ELR (cell line): ENCODE measurements around the gene KIF21A.
"Not testable (repeated sequence)": the region's sequence is repeated elsewhere in the genome, so short reads cannot be mapped to it uniquely, and the experiment has no call there.

ENCODE experiments used
- DNase-seq: peaks from one replicate; pipeline ENCODE4 v3.0.0-alpha.2; 2015; ENCODE audit warnings: low read depth

Gene KIF21A

GRCh38 chr12:39341761-39342160 is 101.2 kb downstream of the KIF21A start:
- DNase-seq = no peak

GRCh38 chr12:39341179-39341578 is 101.7 kb downstream of the KIF21A start:
- DNase-seq = no peak

GRCh38 chr12:39332661-39333175 is 110.2 kb downstream of the KIF21A start:
- no peak for DNase-seq

GRCh38 chr12:39331539-39332261 is 111.2 kb downstream of the KIF21A start:
- no peak for DNase-seq

- DNase-seq = no peak
Measured at GRCh38 chr12:39329876-39330275, 113.0 kb downstream of the KIF21A start.

GRCh38 chr12:39329018-39329417 is 113.9 kb downstream of the KIF21A start:
- peak; percentile 47 for DNase-seq

GRCh38 chr12:39327965-39328364 is 115.0 kb downstream of the KIF21A start:
- no peak for DNase-seq

GRCh38 chr12:39327510-39327909 is 115.4 kb downstream of the KIF21A start:
- no peak for DNase-seq

GRCh38 chr12:39319180-39319579 is 123.7 kb downstream of the KIF21A start:
- DNase-seq = no peak

- DNase-seq = no peak
Measured at GRCh38 chr12:39314547-39314946, 128.4 kb downstream of the KIF21A start.

- DNase-seq = no peak
Measured at GRCh38 chr12:39309516-39309915, 133.4 kb downstream of the KIF21A start.

GRCh38 chr12:39301422-39301821 is 141.5 kb downstream of the KIF21A start:
- no peak for DNase-seq

GRCh38 chr12:39300799-39301198 is 142.1 kb downstream of the KIF21A start:
- no peak for DNase-seq

GRCh38 chr12:39297891-39298290 is 145.0 kb downstream of the KIF21A start:
- DNase-seq = no peak

GRCh38 chr12:39296496-39296895 is 146.4 kb downstream of the KIF21A start:
- DNase-seq = no peak

- not testable (repeated sequence) for DNase-seq
Measured at GRCh38 chr12:39295593-39295992, 147.3 kb downstream of the KIF21A start.

GRCh38 chr12:39294715-39295114 is 148.2 kb downstream of the KIF21A start:
- DNase-seq = no peak

- no peak for DNase-seq
Measured at GRCh38 chr12:39292125-39292630, 150.7 kb downstream of the KIF21A start.

- no peak for DNase-seq
Measured at GRCh38 chr12:39287817-39288216, 155.1 kb downstream of the KIF21A start.

GRCh38 chr12:39287409-39287808 is 155.5 kb downstream of the KIF21A start:
- DNase-seq = no peak

GRCh38 chr12:39278426-39278825 is 164.5 kb downstream of the KIF21A start:
- DNase-seq = no peak

GRCh38 chr12:39277416-39277815 is 165.5 kb downstream of the KIF21A start:
- no peak for DNase-seq

GRCh38 chr12:39275846-39276245 is 167.1 kb downstream of the KIF21A start:
- DNase-seq = no peak
